ENCODE results near the gene NPR3. TPM values are rescaled to one million over a fixed set of nuclear protein-coding genes. Genes with fewer than 3 reads are reported as not detected.
"Not testable (repeated sequence)": the region's sequence is repeated elsewhere in the genome, so short reads cannot be mapped to it uniquely, and the experiment has no call there.

Gene NPR3
- total RNA-seq, 4 donors from 2014 or later, result 6.1 to 10.1 (median 8.1) TPM

GRCh38 chr5:32802764-32803163 lies 91.6 kb downstream of the NPR3 start:
- TF ChIP-seq POLR2A (IDR thresholded peaks at IDR 0.05), result no peak
- no peak for TF ChIP-seq CTCF (IDR thresholded peaks at IDR 0.05)
- no peak for TF ChIP-seq EP300 (IDR thresholded peaks at IDR 0.05)
- TF ChIP-seq POLR2AphosphoS5 (IDR thresholded peaks at IDR 0.05), result no peak
- Histone ChIP-seq H3K27me3 (no peaks in the 10 kb centered on the region), H3K4me3 (no peak overlapping the region), H3K4me1 (peaks cover 4% of the 10 kb centered on the region), H3K27ac (no peak overlapping the region), H3K9me3 (no peaks in the 10 kb centered on the region), H3K36me3 (no peaks in the 10 kb centered on the region)
- 81% methylated on average over 7 of the region's 7 CpGs for WGBS
- DNase-seq (ENCODE audit: low spot score in 2 of 2), result no peak

GRCh38 chr5:32803656-32804055 lies 92.5 kb downstream of the NPR3 start:
- DNase-seq (ENCODE audit: low spot score in 2 of 2), result no peak
- Histone ChIP-seq H3K27me3 (no peaks in the 10 kb centered on the region), H3K9me3 (no peaks in the 10 kb centered on the region), H3K4me3 (no peak overlapping the region), H3K36me3 (no peaks in the 10 kb centered on the region), H3K4me1 (peaks cover 4% of the 10 kb centered on the region), H3K27ac (no peak overlapping the region)
- WGBS, result 63% methylated on average over 3 of the region's 3 CpGs
- TF ChIP-seq EP300 (IDR thresholded peaks at IDR 0.05) (no peak), POLR2AphosphoS5 (IDR thresholded peaks at IDR 0.05) (no peak), POLR2A (IDR thresholded peaks at IDR 0.05) (no peak), CTCF (IDR thresholded peaks at IDR 0.05) (no peak)

GRCh38 chr5:32805462-32805861 lies 94.3 kb downstream of the NPR3 start:
- not testable (repeated sequence) for H3K9me3 ChIP-seq; H3K36me3 ChIP-seq; DNase-seq (ENCODE audit: low spot score in 2 of 2); H3K4me1 ChIP-seq; H3K27ac ChIP-seq; H3K4me3 ChIP-seq; H3K27me3 ChIP-seq
- 88% methylated on average over 1 of the region's 1 CpG for WGBS

GRCh38 chr5:32805971-32806638 lies 95.0 kb downstream of the NPR3 start:
- Histone ChIP-seq H3K27ac (peak overlapping the region; percentile 36), H3K4me1 (peaks cover 5% of the 10 kb centered on the region), H3K4me3 (no peak overlapping the region), H3K36me3 (no peaks in the 10 kb centered on the region), H3K27me3 (no peaks in the 10 kb centered on the region), H3K9me3 (no peaks in the 10 kb centered on the region)
- DNase-seq (ENCODE audit: low spot score in 2 of 2), result no peak
- 26% methylated on average over 6 of the region's 6 CpGs for WGBS
- TF ChIP-seq EP300 (IDR thresholded peaks at IDR 0.05) (no peak), CTCF (IDR thresholded peaks at IDR 0.05) (no peak), POLR2AphosphoS5 (IDR thresholded peaks at IDR 0.05) (no peak), POLR2A (IDR thresholded peaks at IDR 0.05) (no peak)

GRCh38 chr5:32808783-32809182 lies 97.7 kb downstream of the NPR3 start:
- peaks cover 7% of the 10 kb centered on the region for H3K4me1 ChIP-seq
- no peaks in the 10 kb centered on the region for H3K9me3 ChIP-seq
- 83% methylated on average over 1 of the region's 1 CpG for WGBS
- TF ChIP-seq POLR2A (IDR thresholded peaks at IDR 0.05) (no peak), EP300 (IDR thresholded peaks at IDR 0.05) (no peak), POLR2AphosphoS5 (IDR thresholded peaks at IDR 0.05) (no peak), CTCF (IDR thresholded peaks at IDR 0.05) (no peak)
- no peak for DNase-seq (ENCODE audit: low spot score in 2 of 2)
- H3K36me3 ChIP-seq, result no peaks in the 10 kb centered on the region
- H3K27ac ChIP-seq, result no peak overlapping the region
- H3K27me3 ChIP-seq, result no peaks in the 10 kb centered on the region
- H3K4me3 ChIP-seq, result no peak overlapping the region

GRCh38 chr5:32810804-32811203 lies 99.7 kb downstream of the NPR3 start:
- Histone ChIP-seq H3K27ac (no peak overlapping the region), H3K4me1 (peaks cover 7% of the 10 kb centered on the region), H3K36me3 (no peaks in the 10 kb centered on the region), H3K9me3 (no peaks in the 10 kb centered on the region), H3K4me3 (no peak overlapping the region), H3K27me3 (no peaks in the 10 kb centered on the region)
- TF ChIP-seq POLR2A (IDR thresholded peaks at IDR 0.05) (no peak), POLR2AphosphoS5 (IDR thresholded peaks at IDR 0.05) (no peak), CTCF (IDR thresholded peaks at IDR 0.05) (no peak), EP300 (IDR thresholded peaks at IDR 0.05) (no peak)
- DNase-seq (ENCODE audit: low spot score in 2 of 2), result no peak
- 29% methylated on average over 2 of the region's 2 CpGs for WGBS

All from suprapubic skin (tissue), 4 donors.